Activated T-cell treated with anti-CD3 and anti-CD28 coated beads, Interleukin-2, amount 50 U/mL, for 48 hours (primary cell): ENCODE data around the gene G0S2.
A peak's percentile ranks its signal among the peaks of the same experiment; 100 is the strongest.

ENCODE experiments used
- DNase-seq, 2 experiments: peaks; one replicate each; pipeline ENCODE4 v3.0.0-alpha.2; 2020

Gene G0S2

GRCh38 chr1:209648931-209649776 is 26.1 kb upstream of the G0S2 start:
- no peak for DNase-seq

DNA sequence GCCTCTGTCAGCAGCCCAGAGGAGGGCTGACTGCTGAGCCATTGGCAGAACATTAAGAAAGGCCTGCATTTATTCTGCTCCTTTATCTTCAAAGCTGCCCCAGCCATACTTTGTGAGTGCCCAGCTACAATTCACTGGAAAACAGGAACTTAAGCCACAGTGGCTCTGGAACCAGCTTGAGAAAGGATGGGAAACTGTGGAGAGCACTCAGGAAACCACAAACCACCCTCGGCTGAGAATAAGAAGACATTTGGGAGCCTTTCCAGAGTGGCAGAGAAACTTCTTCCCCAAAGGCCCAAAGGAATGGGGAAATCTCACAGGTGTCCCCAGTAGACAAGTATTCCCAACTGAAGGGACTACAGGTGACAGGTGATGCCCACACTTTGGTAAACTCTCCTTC is 24.8 kb upstream of the G0S2 start:
- no peak for DNase-seq

DNA sequence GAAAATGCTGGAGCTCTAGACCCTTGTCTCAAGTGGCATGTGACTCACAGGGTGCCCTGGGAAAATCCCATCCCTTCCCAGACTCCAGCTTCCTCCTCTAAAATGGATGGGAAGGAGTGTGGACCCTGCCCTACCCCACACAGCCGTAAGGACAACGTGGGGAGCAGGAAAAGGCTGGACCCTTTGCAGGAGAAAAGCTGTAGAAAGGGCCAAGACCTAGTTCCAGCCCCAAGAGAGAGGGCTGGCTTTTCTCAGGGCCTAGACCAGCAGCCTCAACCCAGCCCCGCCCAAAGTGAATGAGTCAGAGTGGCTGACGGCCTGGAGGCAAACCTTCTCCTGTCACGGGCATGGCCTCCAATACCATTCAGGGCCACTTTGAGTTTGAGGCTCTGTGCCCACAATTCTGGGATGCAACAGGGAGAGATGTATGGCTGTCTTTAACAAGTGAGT is 24.0 kb upstream of the G0S2 start:
- DNase-seq = peak; percentile 77 to 84

DNA sequence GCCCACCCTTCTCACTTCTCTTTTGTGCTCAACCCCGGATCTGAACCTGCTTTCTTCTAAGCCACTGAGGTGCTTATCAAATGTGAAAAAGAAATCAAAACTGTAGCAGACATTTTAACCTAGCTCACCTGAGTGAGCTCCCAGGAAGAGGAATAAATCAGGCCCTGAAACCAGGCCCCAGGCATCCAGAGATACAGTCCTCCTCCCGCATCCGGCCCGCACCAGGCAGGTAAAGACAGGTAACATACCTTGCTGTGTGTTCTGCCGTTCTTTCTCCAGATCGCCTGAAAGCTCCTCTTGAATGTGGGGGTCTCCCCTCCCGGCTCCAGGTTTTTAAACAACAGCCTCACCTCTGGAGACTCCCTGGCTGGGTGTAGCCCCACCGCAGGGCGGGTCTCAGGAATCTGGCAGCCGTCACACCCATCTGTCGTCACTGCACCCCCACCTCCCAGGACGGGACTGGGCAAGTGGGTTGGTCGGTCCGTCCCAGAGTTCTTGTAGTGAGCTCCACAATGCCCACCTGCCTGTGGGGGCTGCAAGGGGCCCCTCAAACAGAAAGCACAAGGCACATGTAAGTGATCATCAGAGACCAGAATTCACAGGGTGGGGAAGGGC is 23.0 kb upstream of the G0S2 start, which contains the start of gene LAMB3:
Gene LAMB3, minus strand, starts transcription at position 305 of the 615 bp plus-strand sequence. CDS start 1,481 bp downstream, outside the sequence.
- DNase-seq = no peak

DNA sequence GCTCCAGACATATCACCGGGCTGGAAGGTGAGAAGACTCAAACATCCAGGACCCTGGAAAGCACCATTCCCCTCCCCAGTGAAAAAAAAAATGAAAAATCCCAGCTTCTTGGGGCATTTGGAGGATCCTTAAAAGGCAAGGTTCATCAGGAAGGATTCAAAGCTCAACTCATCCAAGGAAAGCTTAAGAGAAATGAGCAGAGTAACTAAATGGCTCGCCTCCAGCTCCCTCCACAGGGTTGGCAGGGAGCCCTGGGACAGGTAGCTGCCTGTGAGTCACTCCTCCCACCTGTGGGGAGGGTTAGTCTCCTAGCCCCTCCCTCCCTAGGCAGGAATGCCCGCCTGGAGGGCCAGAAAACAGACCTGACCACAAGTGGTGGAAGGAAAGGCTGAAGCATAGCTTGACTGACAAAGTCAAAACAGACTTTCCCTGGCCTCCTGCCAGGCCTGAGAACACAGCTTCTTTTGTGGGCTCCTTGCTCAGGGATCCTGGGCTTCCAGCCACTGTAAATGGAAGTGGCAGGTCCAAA is 22.3 kb upstream of the G0S2 start:
- peak; percentile 73 to 76 for DNase-seq

- DNase-seq = no peak
Observed at GRCh38 chr1:209653915-209654351, 21.3 kb upstream of the G0S2 start.

- no peak for DNase-seq
Observed at GRCh38 chr1:209655411-209656231, 19.6 kb upstream of the G0S2 start.

DNA sequence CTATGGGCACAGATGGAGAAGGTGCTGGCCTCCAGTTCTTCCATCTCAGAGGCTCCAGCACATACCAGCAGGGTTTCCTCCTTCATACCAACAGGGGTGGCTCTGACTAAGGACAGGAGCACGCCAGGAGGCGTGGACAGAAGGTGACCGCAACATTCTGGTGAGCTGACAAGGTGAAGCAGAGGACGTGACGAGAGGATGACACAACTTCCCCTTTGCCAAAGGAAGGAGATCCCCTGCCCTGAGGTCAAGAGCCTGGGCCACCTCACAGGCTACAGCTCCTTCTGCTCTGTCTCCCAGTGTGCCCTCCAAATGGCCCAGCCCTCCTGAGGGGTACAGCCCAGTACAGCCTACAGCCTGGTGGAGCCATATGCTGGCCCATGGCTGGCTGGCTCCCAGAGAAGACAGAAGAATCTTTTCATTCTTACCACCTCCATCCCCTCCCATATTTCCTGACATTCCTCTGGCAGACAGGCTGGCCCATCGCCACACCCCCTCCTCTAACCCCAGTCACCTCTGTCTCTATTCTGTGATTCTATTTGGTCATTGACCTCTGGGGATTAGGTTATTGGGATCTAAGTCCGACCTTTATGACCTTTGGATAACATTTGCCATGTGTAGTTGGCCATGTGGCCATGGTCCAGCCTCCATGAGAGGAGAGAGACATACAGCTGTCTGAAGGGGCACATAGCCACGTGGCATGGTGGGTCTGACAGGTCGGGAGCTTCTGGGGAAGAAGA is 17.9 kb upstream of the G0S2 start:
- DNase-seq = no peak

DNA sequence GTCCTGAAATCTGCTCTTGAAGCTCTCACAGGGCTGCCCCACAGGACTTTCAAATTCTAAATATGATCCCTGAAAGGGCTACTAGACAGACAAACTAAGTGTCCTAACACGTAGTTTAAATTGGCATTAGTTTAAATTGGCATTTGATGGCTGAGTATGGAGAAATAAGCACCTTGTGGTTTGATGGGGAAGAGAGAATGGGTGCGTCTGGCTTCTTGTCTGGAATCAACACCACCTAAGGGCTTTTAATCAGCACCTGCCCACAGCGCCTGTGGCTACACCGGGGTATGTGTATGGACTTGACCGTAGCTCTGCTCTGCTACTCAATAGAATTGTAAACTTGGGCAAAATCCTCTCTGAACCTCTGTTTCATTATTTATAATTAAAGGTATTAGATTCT is 17.3 kb upstream of the G0S2 start:
- no peak for DNase-seq

DNA sequence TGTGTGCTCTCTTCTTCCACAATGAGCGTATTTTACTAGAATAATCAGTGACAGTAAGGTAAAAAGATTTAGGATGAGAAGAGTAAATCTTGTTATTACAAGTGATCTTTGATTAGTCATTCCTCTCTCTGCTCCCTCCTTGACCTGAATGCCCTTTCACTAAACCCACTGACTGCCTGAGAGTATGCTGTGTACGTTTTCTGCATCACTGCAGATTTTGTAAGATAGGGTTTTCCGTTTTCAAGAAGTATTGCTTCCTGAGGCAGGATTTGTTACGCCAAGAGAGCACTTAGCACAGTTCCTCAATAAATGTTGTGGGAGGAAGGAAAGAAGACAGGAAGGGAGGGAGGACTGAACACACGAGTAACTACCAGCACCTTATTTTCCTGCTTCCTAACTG is 15.3 kb upstream of the G0S2 start:
- no peak for DNase-seq

DNA sequence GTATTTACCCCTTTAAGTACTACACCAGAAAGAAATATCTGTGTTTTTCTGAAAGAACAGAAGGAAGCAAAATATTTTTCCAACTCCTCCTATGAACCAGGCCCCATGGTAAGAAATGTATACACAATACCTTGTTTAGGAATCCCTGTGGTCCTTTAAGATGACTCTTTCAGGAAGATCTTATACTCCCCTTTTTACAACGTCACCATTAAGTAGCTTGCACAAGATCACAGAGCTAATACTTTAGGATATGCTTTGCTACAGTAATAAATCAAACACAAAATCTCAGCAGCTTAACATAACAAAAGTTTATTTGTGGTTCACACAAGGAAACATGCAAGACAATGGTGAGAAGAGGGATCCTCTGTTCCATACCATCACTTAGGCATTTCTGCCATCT is 14.1 kb upstream of the G0S2 start:
- no peak for DNase-seq

GRCh38 chr1:209662879-209663327 is 12.3 kb upstream of the G0S2 start:
- DNase-seq = no peak

GRCh38 chr1:209667103-209667502 is 8.1 kb upstream of the G0S2 start:
- DNase-seq = no peak

GRCh38 chr1:209667708-209668107 is 7.5 kb upstream of the G0S2 start:
- no peak for DNase-seq

DNA sequence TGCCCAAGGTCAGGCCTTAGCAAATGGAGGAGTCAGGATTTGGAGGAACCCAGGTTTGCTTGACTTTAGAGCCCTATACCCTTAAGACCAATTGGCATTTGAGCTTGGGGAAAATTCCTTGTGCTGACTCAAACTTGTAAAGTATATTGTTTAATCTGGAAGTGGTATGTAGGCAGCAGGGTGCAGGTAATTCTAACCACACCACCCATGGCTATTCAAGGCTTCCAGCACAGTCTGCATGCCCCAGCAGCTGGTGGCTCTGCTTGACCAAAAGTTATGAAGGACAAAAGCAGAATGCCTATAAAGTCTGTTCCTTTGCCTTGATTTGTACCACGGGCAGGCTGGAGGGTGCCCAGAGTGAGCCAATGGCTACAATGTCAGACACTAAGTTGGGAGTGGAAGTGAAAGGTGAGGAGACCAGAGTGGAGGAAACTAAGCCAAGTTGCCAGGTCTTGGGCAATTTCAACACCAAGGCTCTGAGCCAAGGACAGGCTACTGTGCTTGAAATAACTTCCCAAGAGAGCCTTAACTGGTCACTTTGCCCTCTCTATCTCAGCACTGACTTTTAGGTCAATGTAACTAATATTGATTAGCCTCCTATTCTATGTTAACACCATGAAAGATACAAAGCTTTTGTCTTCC is 4.7 kb upstream of the G0S2 start:
- no peak for DNase-seq

DNA sequence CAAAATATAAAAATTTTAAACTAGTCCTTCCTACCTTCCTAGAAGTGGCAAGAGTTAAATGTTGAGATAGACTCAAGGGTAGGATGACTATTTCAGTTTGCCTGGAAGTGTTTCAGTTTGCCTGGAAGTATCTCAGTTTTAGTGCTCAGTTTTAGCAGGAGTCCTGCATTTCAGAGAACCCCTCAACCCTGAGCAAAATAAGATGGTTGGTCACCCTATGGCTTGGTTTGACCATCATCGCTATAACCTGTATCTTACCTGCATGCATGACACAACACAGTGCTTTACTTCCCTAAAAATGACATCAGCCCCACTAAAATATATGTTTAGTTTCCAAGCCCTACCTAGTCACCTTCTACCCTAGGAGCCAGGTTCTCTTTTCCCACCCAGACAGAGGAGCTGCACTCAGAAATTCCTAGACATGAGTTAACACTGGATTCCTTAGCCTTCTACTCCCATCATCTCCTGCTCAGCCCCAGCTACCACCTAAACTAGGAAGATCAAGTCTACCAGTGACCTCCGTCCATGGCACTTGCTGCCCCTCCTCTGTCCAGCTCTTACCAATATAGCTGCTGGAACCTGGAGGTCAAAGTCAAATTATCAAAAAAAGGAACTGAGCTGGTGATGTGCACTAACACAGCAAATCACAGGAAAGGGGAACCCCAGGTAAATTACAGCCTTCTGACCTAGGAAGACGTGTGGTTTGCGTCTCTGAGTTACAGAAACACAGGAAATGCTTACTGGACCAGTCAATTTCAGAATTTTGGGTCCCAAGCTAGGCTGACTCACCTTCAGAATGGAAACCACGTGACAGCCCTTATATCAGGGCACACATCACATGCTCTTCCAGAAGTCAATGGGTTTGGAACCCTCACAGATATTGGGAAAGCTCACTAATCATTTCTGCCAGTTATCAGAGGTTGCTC is 2.2 kb upstream of the G0S2 start:
- peak in 1 of 2 experiments; percentile 37 for DNase-seq

DNA sequence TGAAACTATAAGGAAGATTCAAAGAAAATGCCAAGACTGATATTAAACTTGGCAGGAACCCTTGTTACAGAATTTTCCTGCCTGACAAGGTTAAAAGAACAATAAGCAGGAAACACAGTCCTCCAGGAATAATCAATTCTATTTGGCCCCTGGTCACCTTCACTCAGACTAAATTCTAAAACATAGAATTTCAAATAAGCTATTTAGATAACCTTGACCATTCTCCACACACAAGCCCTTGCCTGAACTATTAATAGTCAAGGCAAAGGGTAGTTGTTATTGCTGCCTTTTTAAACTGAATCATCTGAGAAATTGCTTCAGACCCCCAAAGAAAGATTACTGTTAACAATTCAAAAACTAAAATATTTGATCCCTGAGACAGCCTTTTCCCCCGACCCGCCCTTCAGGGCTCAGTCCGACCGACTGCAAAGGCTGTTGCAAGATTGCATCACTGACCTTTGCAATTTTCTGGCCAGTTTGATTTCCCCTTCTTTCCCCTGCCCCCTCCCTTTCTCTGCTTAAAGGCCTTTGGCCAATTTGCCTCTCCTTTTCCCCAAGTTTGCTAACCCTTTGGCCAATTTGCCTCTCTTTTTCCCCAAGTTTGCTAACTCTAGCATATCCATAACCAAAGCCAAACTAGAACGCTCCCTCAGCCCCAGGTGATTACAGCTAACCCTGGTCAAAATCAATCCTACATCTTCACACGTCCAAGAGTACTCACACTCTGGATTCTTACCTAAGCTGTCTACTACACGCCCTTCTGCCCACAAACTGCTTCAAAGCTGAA is 1.4 kb upstream of the G0S2 start:
- DNase-seq = no peak

DNA sequence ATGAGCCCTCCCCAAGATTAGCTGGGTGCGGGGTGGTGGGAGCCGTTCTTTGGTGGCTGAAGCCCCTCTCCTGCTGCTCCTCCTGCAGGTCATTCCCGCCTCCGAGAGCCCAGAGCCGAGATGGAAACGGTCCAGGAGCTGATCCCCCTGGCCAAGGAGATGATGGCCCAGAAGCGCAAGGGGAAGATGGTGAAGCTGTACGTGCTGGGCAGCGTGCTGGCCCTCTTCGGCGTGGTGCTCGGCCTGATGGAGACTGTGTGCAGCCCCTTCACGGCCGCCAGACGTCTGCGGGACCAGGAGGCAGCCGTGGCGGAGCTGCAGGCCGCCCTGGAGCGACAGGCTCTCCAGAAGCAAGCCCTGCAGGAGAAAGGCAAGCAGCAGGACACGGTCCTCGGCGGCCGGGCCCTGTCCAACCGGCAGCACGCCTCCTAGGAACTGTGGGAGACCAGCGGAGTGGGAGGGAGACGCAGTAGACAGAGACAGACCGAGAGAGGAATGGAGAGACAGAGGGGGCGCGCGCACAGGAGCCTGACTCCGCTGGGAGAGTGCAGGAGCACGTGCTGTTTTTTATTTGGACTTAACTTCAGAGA is 448 bp downstream of the G0S2 start:
- DNase-seq = peak in 1 of 2 experiments; percentile 42

DNA sequence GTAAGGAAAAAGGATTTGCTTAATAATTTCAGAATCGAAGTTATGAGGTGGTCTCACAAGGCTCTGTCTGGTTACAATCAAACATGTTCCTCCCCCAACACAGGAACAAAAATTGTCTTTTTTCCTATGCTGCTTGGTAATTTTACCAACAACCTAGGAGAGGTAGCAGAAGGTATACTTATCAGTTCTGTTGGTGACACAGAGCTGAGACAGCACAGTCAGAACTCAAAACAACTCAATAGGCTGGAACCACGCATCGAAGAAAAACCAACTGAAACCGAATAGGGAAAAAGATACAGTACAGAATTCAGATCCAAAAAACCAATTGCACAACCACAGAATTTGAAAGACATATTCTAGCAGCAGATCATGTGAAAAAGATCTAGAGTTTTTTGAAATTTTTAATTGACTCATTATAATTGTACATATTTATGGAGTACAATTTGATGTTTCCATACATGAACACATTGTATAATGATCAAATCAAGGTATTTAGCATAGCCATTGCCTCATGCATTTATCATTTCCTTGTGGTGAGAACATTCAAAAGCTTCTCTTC is 3.8 kb downstream of the G0S2 start:
- DNase-seq = no peak
